Activated CD8-positive, alpha-beta memory T cell treated with anti-CD3 and anti-CD28 coated beads, Interleukin-2, amount 10 ng/mL, durations not matched to agents 7 days and 5 days (primary cell): Measurements from ENCODE around the gene GTF2F2. TPM values are rescaled to one million over a fixed set of nuclear protein-coding genes. Genes with fewer than 3 reads are reported as not detected.

Source experiments
- ATAC-seq: fragments of 150-1000 bp; cut with Tn5 transposase; one replicate; pipeline ENCODE4 v1.10.0; 2021; ENCODE audit warnings: moderate library complexity
- CTCF ChIA-PET: fragments of 350-600 bp; sonication (Branson Sonifier 250); formaldehyde crosslinking; loops from one replicate; lab custom pipeline; 2021; ENCODE audit warnings: antibody characterized with exemption; lab: Charles Lee
- DNase-seq: peaks from one replicate; pipeline ENCODE4 v3.0.0-alpha.2; 2020
- H3K27ac Mint-ChIP-seq: one replicate; pipeline ENCODE4 v1.8.0; 2021; ENCODE audit warnings: mild to moderate bottlenecking, mixed read lengths
- H3K27me3 Mint-ChIP-seq: one replicate; pipeline ENCODE4 v1.8.0; 2021; ENCODE audit warnings: mixed read lengths
- H3K36me3 Mint-ChIP-seq: one replicate; pipeline ENCODE4 v1.8.0; 2021; ENCODE audit warnings: mild to moderate bottlenecking, mixed read lengths
- H3K4me1 Mint-ChIP-seq: one replicate; pipeline ENCODE4 v1.8.0; 2021; ENCODE audit warnings: mixed read lengths
- H3K4me3 Mint-ChIP-seq: one replicate; pipeline ENCODE4 v1.8.0; 2021; ENCODE audit warnings: mild to moderate bottlenecking, moderate library complexity, mixed read lengths
- H3K9me3 Mint-ChIP-seq: one replicate; pipeline ENCODE4 v1.8.0; 2022; ENCODE audit warnings: low read depth, mixed read lengths
- total RNA-seq, 2 experiments: library from RNA; stranded (reverse); gene quantifications; one replicate each; pipeline ENCODE4 v1.2.3, GENCODE V29; 2021

Gene GTF2F2
- total RNA-seq, 2 experiments from 2014 or later, result 17.0 to 19.3 TPM

DNA sequence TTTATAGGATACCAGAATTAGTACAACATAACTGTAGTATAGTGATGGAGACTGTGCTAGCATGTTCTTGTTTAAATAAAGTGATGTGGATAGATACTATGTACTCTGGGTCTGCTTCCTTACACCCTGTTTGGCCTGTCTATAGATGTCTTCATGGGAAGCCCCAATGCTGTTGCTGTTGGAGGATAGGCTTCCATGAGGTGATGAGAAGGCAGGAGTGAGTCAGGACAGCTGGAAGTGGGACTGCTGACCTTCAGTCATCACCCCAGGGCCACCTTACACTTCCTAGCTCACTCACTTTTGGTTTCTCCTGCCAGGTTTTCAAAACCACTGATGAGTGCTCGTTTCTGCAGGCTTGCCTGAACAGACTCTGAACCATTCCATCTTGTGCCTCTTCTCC is 76.3 kb downstream of the GTF2F2 start:
- Mint-ChIP-seq H3K4me1 (peaks cover 9% of the 10 kb centered on the region), H3K9me3 (no peaks in the 10 kb centered on the region), H3K27me3 (no peaks in the 10 kb centered on the region), H3K4me3 (no peak overlapping the region), H3K27ac (no peak overlapping the region), H3K36me3 (peaks cover 3% of the 10 kb centered on the region)
- no peak for DNase-seq
- CTCF ChIA-PET, result no interaction called here
- no peak for ATAC-seq

DNA sequence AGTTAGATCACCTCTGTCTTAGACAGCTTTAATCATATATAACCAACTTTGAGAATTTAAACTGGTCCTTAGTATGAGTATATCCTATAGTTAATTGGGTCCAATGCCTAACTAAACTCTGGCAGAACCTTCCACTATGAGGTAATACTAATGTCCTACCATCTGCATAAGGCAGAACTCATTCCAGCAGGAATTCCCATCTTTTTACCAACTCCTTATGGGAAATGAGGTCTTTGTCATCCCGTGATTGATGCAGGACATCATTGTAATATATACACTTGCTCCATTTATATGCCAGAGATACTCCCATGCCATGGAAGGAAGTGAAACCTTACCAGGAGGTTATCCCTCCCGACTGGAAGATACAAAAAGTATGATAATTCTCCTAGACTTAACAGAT is 77.7 kb downstream of the GTF2F2 start:
- Mint-ChIP-seq H3K9me3 (no peaks in the 10 kb centered on the region), H3K4me1 (peaks cover 9% of the 10 kb centered on the region), H3K27me3 (no peaks in the 10 kb centered on the region), H3K36me3 (peaks cover 6% of the 10 kb centered on the region), H3K4me3 (no peak overlapping the region), H3K27ac (no peak overlapping the region)
- DNase-seq (no peak), ATAC-seq (no peak)
- CTCF ChIA-PET, result interaction anchor here (0.6 kb wide), 1 partner anchor 73 kb away, joined by 4 read pairs; no protein-coding TSS in a partner anchor

DNA sequence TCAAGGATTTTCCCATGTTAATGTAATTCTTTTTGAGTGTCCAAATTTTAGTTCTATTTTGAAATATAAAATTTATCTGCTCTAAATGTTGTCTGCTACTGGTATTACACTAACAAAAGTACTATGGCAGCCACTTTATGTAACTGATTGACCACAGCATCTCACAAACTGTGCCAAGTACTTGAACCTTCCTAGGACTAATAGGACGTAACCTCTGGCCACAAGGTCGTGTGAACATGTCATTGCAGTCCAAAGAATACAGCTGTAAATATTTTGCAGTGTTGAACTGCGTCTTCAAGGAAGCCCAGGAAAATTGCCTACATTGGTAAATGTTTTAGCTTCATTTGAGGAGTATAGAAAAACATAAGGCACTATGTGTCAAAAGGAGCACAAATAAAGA is 78.6 kb downstream of the GTF2F2 start:
- H3K9me3 Mint-ChIP-seq, result no peaks in the 10 kb centered on the region
- H3K27me3 Mint-ChIP-seq, result no peaks in the 10 kb centered on the region
- no peak for DNase-seq
- H3K4me3 Mint-ChIP-seq, result no peak overlapping the region
- H3K4me1 Mint-ChIP-seq, result peaks cover 9% of the 10 kb centered on the region
- no peak for ATAC-seq
- CTCF ChIA-PET, result no interaction called here
- peaks cover 7% of the 10 kb centered on the region for H3K36me3 Mint-ChIP-seq
- H3K27ac Mint-ChIP-seq, result no peak overlapping the region

DNA sequence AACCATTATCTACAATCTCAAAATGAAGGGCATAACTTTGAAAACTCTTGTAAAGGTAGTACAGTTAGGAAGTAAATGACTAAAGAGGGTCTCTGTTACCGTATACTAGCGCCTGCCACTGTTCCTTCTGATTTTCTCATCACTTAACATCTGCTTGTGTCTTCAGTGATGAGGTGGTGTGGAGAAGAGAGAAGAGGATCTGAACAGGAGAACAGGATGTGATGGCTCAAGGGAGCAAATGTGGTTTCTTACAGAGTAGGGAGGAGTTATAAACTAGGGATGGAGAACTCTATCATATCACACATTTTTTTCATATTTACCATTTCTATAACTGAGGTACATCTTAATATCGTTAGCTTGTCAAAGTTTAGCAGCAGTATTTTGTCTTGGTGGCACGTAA is 79.4 kb downstream of the GTF2F2 start:
- no peak for ATAC-seq
- Mint-ChIP-seq H3K9me3 (no peaks in the 10 kb centered on the region), H3K36me3 (peaks cover 7% of the 10 kb centered on the region), H3K4me1 (peaks cover 11% of the 10 kb centered on the region), H3K27me3 (no peaks in the 10 kb centered on the region), H3K27ac (no peak overlapping the region), H3K4me3 (no peak overlapping the region)
- CTCF ChIA-PET, result no interaction called here
- no peak for DNase-seq

DNA sequence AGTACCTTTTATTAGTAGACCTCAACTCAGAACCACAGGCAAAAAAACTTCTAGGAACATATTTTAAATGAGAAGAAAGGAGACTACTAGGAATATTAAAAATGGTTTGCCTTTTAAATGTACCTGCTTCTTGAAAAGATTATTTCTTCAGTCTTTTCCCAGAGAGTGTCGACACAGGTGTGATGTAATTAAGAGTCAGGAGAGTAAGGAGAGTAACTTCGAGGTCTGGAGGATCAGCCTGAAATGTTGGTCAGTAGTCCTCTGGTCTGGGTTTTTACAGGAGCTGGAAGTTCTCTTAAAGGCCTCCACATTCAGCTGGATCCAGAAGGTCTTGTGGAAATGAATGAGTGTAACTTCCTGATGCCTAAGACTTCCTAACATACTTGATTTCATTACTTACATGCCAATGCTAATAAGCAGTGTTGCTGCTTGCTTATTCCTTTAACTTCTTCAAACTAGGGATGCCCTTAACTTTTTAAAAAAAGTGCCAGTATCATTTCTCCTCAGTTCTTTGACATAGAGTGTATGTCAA is 80.5 kb downstream of the GTF2F2 start, which contains the start of gene KCTD4:
Gene KCTD4 (minus strand): TSS at position 345 of the 532 bp plus-strand sequence. CDS start 6,478 bp downstream, outside the sequence.
- DNase-seq (no peak), ATAC-seq (no peak)
- Mint-ChIP-seq H3K27ac (no peak within 1 kb of the TSS), H3K9me3 (no peaks in the 10 kb centered on the region), H3K4me3 (no peak within 1 kb of the TSS), H3K36me3 (peaks cover 7% of the 10 kb centered on the region), H3K4me1 (peaks cover 13% of the 10 kb centered on the region), H3K27me3 (no peaks in the 10 kb centered on the region)
- CTCF ChIA-PET, result no interaction called here

DNA sequence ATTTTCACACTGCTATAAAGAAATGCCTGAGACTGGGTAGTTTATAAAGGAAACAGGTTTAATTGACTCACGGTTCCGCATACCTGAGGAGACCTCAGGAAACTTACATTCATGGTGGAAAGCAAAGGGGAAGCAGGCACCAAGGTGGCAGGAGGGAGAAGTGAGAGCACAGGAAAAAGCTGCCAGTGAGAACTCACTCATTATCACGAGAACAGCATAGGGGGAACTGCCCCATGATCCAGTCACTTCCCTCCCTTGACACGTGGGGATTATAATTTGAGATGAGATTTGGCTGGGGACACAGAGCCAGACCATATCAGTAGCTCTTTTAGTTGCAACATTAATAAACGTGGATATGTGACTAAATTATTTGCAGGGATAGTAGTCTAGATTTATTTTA is 84.8 kb downstream of the GTF2F2 start:
- CTCF ChIA-PET, result no interaction called here
- no peak for ATAC-seq
- H3K27ac Mint-ChIP-seq, result no peak overlapping the region

DNA sequence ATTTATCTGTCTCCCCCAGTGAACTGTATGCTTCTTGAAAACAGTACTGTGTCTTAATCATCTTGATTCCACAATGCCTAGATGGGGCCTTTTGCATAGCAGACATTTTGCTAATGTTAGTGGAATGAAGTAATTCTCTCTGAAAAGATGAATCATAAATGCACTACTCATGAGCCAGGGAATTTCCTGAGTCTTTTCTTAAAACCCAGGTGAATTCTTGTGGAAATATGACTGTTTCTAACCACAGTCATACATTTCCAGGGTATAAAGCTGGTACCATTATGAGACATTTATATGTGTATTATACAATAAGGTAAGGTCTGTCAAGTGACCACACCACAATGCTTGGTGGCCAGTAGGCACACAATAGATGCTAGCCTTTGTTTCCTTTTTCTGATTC is 86.0 kb downstream of the GTF2F2 start:
- H3K36me3 Mint-ChIP-seq, result peaks cover 24% of the 10 kb centered on the region
- peaks cover 13% of the 10 kb centered on the region for H3K4me1 Mint-ChIP-seq
- no peak for ATAC-seq
- no peak overlapping the region for H3K4me3 Mint-ChIP-seq
- CTCF ChIA-PET, result interaction anchor here (1.7 kb wide), 1 partner anchor 11 kb away, joined by 3 read pairs; no protein-coding TSS in a partner anchor
- H3K27ac Mint-ChIP-seq, result no peak overlapping the region
- no peaks in the 10 kb centered on the region for H3K9me3 Mint-ChIP-seq
- H3K27me3 Mint-ChIP-seq, result no peaks in the 10 kb centered on the region
- DNase-seq, result no peak

More for the DNA sequence above, 84.8 kb downstream of the GTF2F2 start:
- H3K4me3 Mint-ChIP-seq, result no peak overlapping the region
- H3K27me3 Mint-ChIP-seq, result no peaks in the 10 kb centered on the region
- no peaks in the 10 kb centered on the region for H3K9me3 Mint-ChIP-seq
- DNase-seq, result no peak
- peaks cover 14% of the 10 kb centered on the region for H3K36me3 Mint-ChIP-seq
- peaks cover 13% of the 10 kb centered on the region for H3K4me1 Mint-ChIP-seq

DNA sequence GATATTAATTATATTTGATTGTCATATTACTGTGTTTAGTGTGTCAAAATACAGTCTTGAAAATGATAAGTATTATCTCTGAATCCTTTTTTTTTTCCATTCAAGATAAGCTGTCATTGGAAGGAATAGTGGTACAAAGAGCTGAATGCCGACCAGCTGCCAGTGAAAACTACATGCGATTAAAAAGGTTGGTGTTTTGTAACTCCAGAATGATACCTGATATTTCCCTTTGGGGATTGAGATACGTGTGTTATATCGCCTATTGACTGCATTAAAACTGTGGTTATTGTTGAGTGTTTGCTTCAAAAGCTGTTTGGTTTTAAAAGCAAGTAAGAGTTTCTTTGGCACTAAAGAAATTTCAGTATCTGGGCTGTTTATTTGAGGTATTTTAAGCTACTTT is 87.0 kb downstream of the GTF2F2 start:
- no peak for ATAC-seq
- no peak for DNase-seq
- CTCF ChIA-PET, result interaction anchor here (1.7 kb wide), 1 partner anchor 10 kb away, joined by 3 read pairs; no protein-coding TSS in a partner anchor
- Mint-ChIP-seq H3K27me3 (no peaks in the 10 kb centered on the region), H3K9me3 (no peaks in the 10 kb centered on the region), H3K4me3 (no peak overlapping the region), H3K27ac (no peak overlapping the region), H3K36me3 (peaks cover 20% of the 10 kb centered on the region), H3K4me1 (peaks cover 13% of the 10 kb centered on the region)

DNA sequence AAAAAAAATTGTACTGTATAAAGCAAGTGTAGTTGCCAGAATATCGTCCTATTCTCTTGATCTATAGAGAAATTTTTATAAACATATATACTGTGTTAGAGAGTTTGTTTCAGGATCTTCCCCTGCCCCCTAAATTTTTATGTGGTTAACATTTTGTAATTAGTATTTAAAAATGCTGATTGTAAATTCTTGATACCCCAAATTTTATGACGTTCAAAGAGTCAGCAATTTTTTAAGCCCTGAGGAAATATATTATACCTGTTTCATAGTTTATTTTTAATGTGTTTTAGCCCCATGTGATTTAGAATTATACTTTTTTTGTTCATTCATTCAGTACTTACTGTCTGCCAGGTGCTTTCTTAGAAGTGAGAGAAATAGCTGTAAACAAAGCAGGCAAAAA is 87.8 kb downstream of the GTF2F2 start:
- no peak for DNase-seq
- CTCF ChIA-PET, result interaction anchor here (1.7 kb wide), 1 partner anchor 9 kb away, joined by 3 read pairs; no protein-coding TSS in a partner anchor
- ATAC-seq, result no peak
- Mint-ChIP-seq H3K9me3 (no peaks in the 10 kb centered on the region), H3K4me3 (no peak overlapping the region), H3K4me1 (peaks cover 13% of the 10 kb centered on the region), H3K27me3 (no peaks in the 10 kb centered on the region), H3K36me3 (peaks cover 20% of the 10 kb centered on the region), H3K27ac (no peak overlapping the region)

DNA sequence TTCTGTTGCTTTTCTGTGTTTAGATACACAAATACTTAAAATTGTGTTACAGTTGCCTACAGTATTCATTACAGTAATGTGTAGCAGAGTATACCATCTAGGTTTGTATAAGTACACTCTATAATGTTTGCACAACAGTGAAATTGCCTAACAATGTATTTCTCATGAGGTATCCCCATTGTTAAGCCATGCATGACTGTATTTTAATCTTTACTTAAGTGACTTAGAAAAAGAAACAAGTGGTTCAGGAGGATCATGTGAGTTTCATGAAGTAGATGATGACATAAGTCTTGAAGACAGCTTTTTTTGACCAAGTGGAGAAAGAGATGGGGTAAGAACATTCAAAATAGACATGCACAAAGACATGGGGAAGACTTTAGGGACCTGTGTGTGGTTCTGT is 88.9 kb downstream of the GTF2F2 start:
- no peak for ATAC-seq

DNA sequence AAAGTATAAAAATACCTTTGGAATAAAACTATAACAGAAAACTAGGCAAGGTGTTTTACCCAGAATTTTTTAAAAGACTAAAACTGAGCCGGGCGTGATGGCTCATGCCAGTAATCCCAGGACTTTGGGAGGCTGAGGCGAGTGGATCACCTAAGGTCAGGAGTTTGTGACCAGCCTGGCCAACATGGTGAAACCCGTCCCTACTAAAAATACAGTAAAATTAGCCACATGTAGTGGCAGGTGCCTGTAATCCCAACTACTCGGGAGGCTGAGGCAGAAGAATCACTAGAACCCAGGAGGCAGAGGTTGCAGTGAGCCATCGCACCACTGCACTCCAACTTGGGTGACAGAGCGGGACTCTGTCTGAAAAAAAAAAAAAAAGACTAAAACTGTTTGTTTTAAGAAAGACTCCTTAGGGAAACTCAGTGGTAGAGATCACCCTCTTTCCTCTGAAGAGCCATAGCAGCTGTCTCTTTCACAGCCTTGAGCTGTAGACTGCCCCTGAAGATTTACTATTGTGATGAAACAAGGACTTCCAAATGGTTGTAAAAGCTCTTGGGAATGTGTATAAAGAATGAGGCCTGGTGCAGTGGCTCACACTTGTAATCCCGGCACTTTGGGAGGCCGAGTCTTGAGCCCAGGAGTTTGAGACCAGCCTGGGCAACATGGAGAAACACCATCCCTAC is 95.2 kb downstream of the GTF2F2 start:
- no peak for ATAC-seq
- H3K9me3 Mint-ChIP-seq, result no peaks in the 10 kb centered on the region
- no peak overlapping the region for H3K4me3 Mint-ChIP-seq
- peaks cover 10% of the 10 kb centered on the region for H3K36me3 Mint-ChIP-seq
- no peak overlapping the region for H3K27ac Mint-ChIP-seq
- no peak for DNase-seq
- H3K27me3 Mint-ChIP-seq, result no peaks in the 10 kb centered on the region
- no peaks in the 10 kb centered on the region for H3K4me1 Mint-ChIP-seq
- CTCF ChIA-PET, result no interaction called here

More for the DNA sequence above, 88.9 kb downstream of the GTF2F2 start:
- no peak overlapping the region for H3K27ac Mint-ChIP-seq
- H3K27me3 Mint-ChIP-seq, result no peaks in the 10 kb centered on the region
- peaks cover 13% of the 10 kb centered on the region for H3K4me1 Mint-ChIP-seq
- no peak for DNase-seq
- H3K4me3 Mint-ChIP-seq, result no peak overlapping the region
- H3K36me3 Mint-ChIP-seq, result peaks cover 18% of the 10 kb centered on the region
- H3K9me3 Mint-ChIP-seq, result no peaks in the 10 kb centered on the region
- CTCF ChIA-PET, result no interaction called here

DNA sequence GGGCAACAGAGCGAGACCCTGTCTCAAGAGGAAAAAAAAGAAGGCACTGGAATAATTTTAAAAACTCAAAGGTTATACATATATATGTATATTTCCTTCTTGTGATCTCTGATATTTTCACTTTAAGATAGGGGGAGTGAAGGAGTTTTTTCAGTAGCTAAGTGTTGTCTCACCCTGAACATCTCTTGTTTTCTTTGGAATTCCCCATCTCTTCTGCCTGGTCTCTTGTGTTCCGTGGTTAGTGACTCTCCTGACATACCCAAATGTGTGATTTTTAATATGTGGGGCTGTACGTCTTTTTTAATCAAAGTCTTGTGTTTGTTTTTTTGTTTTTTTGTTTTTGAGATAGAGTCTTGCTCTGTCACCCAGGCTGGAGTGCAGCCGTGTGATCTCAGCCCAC is 95.9 kb downstream of the GTF2F2 start:
- Mint-ChIP-seq H3K9me3 (no peaks in the 10 kb centered on the region), H3K27me3 (no peaks in the 10 kb centered on the region), H3K4me3 (no peak overlapping the region), H3K27ac (no peak overlapping the region), H3K4me1 (no peaks in the 10 kb centered on the region), H3K36me3 (peaks cover 4% of the 10 kb centered on the region)
- no peak for ATAC-seq
- CTCF ChIA-PET, result no interaction called here
- no peak for DNase-seq

DNA sequence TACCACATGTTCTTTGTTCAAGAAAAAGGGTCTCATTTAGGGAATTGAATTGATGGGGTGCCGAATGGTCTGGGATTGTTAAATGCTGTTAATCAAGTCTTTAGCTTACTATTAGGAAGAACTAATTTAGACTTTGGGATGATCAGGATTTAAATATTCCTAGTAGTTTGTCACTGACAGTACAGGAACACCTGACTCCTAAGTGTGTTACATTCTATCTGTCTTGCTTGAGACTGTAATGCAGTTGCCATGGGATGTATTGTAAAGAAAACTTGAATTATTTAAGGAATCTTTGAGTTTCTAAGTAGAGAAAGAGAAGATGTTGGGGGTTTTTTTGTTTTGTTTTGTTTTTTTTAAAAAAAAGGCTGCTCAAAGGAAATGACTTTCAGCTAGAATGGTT is 98.4 kb downstream of the GTF2F2 start:
- ATAC-seq (no peak), DNase-seq (no peak)
- no peak overlapping the region for H3K27ac Mint-ChIP-seq
- H3K9me3 Mint-ChIP-seq, result no peaks in the 10 kb centered on the region
- CTCF ChIA-PET, result no interaction called here
- H3K4me3 Mint-ChIP-seq, result no peak overlapping the region
- H3K4me1 Mint-ChIP-seq, result no peaks in the 10 kb centered on the region
- peaks cover 4% of the 10 kb centered on the region for H3K36me3 Mint-ChIP-seq
- H3K27me3 Mint-ChIP-seq, result no peaks in the 10 kb centered on the region
